SK-N-SH (cell line): ENCODE measurements around the gene OR56A5. TPM values are rescaled to one million over a fixed set of nuclear protein-coding genes. Genes with fewer than 3 reads are reported as not detected.

ENCODE experiments used
- CTCF ChIA-PET: fragments of 300-600, 350-600 bp; formaldehyde crosslinking; extraction: SDS; loops from one replicate; lab custom pipeline; 2021; lab: Yijun Ruan, JAX
- POLR2A ChIA-PET: fragments of 350-600 bp; sonication (Branson Sonifier 250); formaldehyde crosslinking; extraction: SDS; loops from one replicate; lab custom pipeline; 2020; ENCODE audit warnings: antibody characterized with exemption, inconsistent platforms; lab: Yijun Ruan, JAX
- DNase-seq: peaks from one replicate; pipeline ENCODE4 v3.0.0; 2012
- H2AFZ ChIP-seq: fragments of 200-600 bp; sonication (generic); 2 replicates; pipeline ENCODE4 v1.8.1; 2016; ENCODE audit warnings: antibody characterized with exemption, mild to moderate bottlenecking, low read depth
- H3F3A ChIP-seq: fragments of 200-600 bp; sonication (generic); replicated peaks from 2 replicates; pipeline ENCODE3; 2016; ENCODE audit warnings: antibody characterized with exemption, mild to moderate bottlenecking; ENCODE audit not compliant: insufficient read depth
- H3K27ac ChIP-seq, 2 experiments: fragments of 200-500 bp in 1 of 2; fragments of 200-600 bp in 1 of 2; sonication (Bioruptor generic) in 1 of 2; sonication (generic), shearing (Covaris generic) in 1 of 2; 2 replicates each; pipeline versions ENCODE4 v1.5.1 to v1.6.1; 2014 to 2016; ENCODE audit warnings: low read depth in 2 of 2, inconsistent platforms in 1 of 2, low read length in 1 of 2, mild to moderate bottlenecking in 1 of 2, mixed read lengths in 1 of 2
- H3K27me3 ChIP-seq: fragments of 200-600 bp; sonication (generic), shearing (Covaris generic); 2 replicates; pipeline ENCODE4 v1.6.1; 2016; ENCODE audit warnings: mixed run types; ENCODE audit not compliant: insufficient read depth
- H3K36me3 ChIP-seq, 2 experiments: fragments of 200-500 bp in 1 of 2; fragments of 200-600 bp in 1 of 2; sonication (Bioruptor generic) in 1 of 2; sonication (generic) in 1 of 2; replicated peaks in 1 of 2; 2 replicates each; pipeline versions ENCODE3 to v1.5.1; 2014 to 2016; ENCODE audit warnings: low read length in 1 of 2, mild to moderate bottlenecking in 1 of 2; ENCODE audit not compliant: insufficient read depth in 2 of 2, control insufficient read depth in 1 of 2
- H3K4me1 ChIP-seq, 2 experiments: fragments of 200-500 bp in 1 of 2; fragments of 200-600 bp in 1 of 2; sonication (Bioruptor generic) in 1 of 2; sonication (generic), shearing (Covaris generic) in 1 of 2; 2 replicates each; pipeline versions ENCODE4 v1.5.1 to v1.6.1; 2014 to 2016; ENCODE audit warnings: low read depth in 1 of 2, low read length in 1 of 2, mixed run types in 1 of 2; ENCODE audit not compliant: insufficient read depth in 2 of 2, control insufficient read depth in 1 of 2
- H3K4me2 ChIP-seq: fragments of 200-600 bp; sonication (generic), shearing (Covaris generic); 2 replicates; pipeline ENCODE4 v1.6.1; 2017; ENCODE audit warnings: mixed run types
- H3K4me3 ChIP-seq, 2 experiments: fragments of 200-500 bp in 1 of 2; fragments of 200-600 bp in 1 of 2; sonication (Bioruptor generic) in 1 of 2; sonication (generic), shearing (Covaris generic) in 1 of 2; 2 replicates each; pipeline versions ENCODE4 v1.5.1 to v1.8.1; 2014 to 2016; ENCODE audit warnings: low read depth in 2 of 2, inconsistent platforms in 1 of 2, low read length in 1 of 2, mild to moderate bottlenecking in 1 of 2, mixed read lengths in 1 of 2, moderate library complexity in 1 of 2
- H3K79me2 ChIP-seq: fragments of 200-600 bp; sonication (generic); 2 replicates; pipeline ENCODE4 v1.8.1; 2017; ENCODE audit warnings: mild to moderate bottlenecking; ENCODE audit not compliant: insufficient read depth
- H3K9ac ChIP-seq: fragments of 200-600 bp; sonication (generic); 2 replicates; pipeline ENCODE4 v1.6.1; 2017; ENCODE audit warnings: mixed run types
- H3K9me2 ChIP-seq: fragments of 200-600 bp; sonication (generic); 2 replicates; pipeline ENCODE4 v1.6.1; 2017; ENCODE audit warnings: mixed run types
- H3K9me3 ChIP-seq: fragments of 200-600 bp; sonication (generic); 2 replicates; pipeline ENCODE4 v1.6.1; 2017; ENCODE audit warnings: mixed run types, mild to moderate bottlenecking, moderate library complexity
- H4K20me1 ChIP-seq: fragments of 200-600 bp; sonication (generic); 2 replicates; pipeline ENCODE4 v1.6.1; 2017; ENCODE audit warnings: mild to moderate bottlenecking, mixed run types; ENCODE audit not compliant: insufficient read depth
- CHD2 ChIP-seq: fragments of 150-350 bp; IDR thresholded peaks from 2 replicates; pipeline ENCODE4 v1.6.1; 2018; ENCODE audit warnings: low read length; ENCODE audit not compliant: partially characterized antibody
- ELF1 ChIP-seq: IDR thresholded peaks from 2 replicates; pipeline ENCODE4 v1.4.0; 2012
- EP300 ChIP-seq, 2 experiments: IDR thresholded peaks; 2 replicates each; pipeline versions ENCODE4 v1.4.0 to v1.6.1; 2012; ENCODE audit warnings: borderline replicate concordance in 1 of 2, low read depth in 1 of 2, low read length in 1 of 2
- FOXJ3 ChIP-seq: sonication (generic); formaldehyde crosslinking; IDR thresholded peaks from 2 replicates; pipeline ENCODE4 v1.5.1; 2020; ENCODE audit warnings: mild to moderate bottlenecking, missing genetic modification reagents
- MEF2A ChIP-seq: IDR thresholded peaks from 2 replicates; pipeline ENCODE4 v1.4.0; 2012; ENCODE audit warnings: low read depth, borderline replicate concordance
- NFIC ChIP-seq: IDR thresholded peaks from 2 replicates; pipeline ENCODE4 v1.4.0; 2012; ENCODE audit warnings: borderline replicate concordance
- NRF1 ChIP-seq: IDR thresholded peaks from 2 replicates; pipeline ENCODE4 v1.6.1; 2012; ENCODE audit warnings: low read depth, mild to moderate bottlenecking, low read length
- POLR2AphosphoS5 ChIP-seq: IDR thresholded peaks from 2 replicates; pipeline ENCODE4 v1.6.1; 2012; ENCODE audit warnings: low read depth, low read length
- RCOR1 ChIP-seq: fragments of 150-350 bp; IDR thresholded peaks from 2 replicates; pipeline ENCODE4 v1.6.1; 2017; ENCODE audit warnings: antibody characterized with exemption, low read length
- RFX5 ChIP-seq: IDR thresholded peaks from 2 replicates; pipeline ENCODE4 v1.6.1; 2012; ENCODE audit warnings: mild to moderate bottlenecking, improper control_type of control experiment, low read length
- RXRA ChIP-seq: IDR thresholded peaks from 2 replicates; pipeline ENCODE4 v1.4.0; 2012; ENCODE audit warnings: low read depth, mild to moderate bottlenecking, borderline replicate concordance
- SIN3A ChIP-seq: IDR thresholded peaks from 2 replicates; pipeline ENCODE4 v1.6.1; 2012; ENCODE audit warnings: low read depth, mild to moderate bottlenecking, low read length, moderate library complexity, borderline replicate concordance
- SMC3 ChIP-seq: IDR thresholded peaks from 2 replicates; pipeline ENCODE4 v1.6.1; 2012; ENCODE audit warnings: low read depth, low read length, improper control_type of control experiment
- TAF1 ChIP-seq: IDR thresholded peaks from 2 replicates; pipeline ENCODE4 v1.6.1; 2012; ENCODE audit warnings: low read depth, mild to moderate bottlenecking, low read length, moderate library complexity, borderline replicate concordance
- USF2 ChIP-seq: fragments of 150-350 bp; IDR thresholded peaks from 2 replicates; pipeline ENCODE4 v1.6.1; 2017; ENCODE audit warnings: antibody characterized with exemption, low read length, low read depth, borderline replicate concordance
- YY1 ChIP-seq: IDR thresholded peaks from 2 replicates; pipeline ENCODE4 v1.4.0; 2012; ENCODE audit warnings: low read depth, mild to moderate bottlenecking
- WGBS: methylation state at CpG from one replicate; pipeline ENCODE4 v1.1.6; 2017; ENCODE audit warnings: low lambda C conversion rate; 5-methylcytosine and 5-hydroxymethylcytosine counted together
- polyA plus RNA-seq, 3 experiments: library from polyadenylated mRNA; depleted of rRNA; stranded (reverse); fragments of >200 nt; gene quantifications; 2 replicates each; pipeline ENCODE4 v1.2.3, GENCODE V29; 2012
- TF ChIP-seq, protein P1 (sequence below): IDR thresholded peaks from 2 replicates; pipeline ENCODE4 v1.4.0; 2012; ENCODE audit warnings: low read depth, borderline replicate concordance
- TF ChIP-seq, protein P2 (sequence below): IDR thresholded peaks from 2 replicates; pipeline ENCODE4; 2012
- TF ChIP-seq, protein P3 (sequence below): IDR thresholded peaks from 2 replicates; pipeline ENCODE4 v1.6.1; 2012; ENCODE audit warnings: mild to moderate bottlenecking, low read depth, low read length, moderate library complexity
- TF ChIP-seq, protein P4 (sequence below): fragments of 150-350 bp; IDR thresholded peaks from 2 replicates; pipeline ENCODE4 v1.6.1; 2016; ENCODE audit warnings: mild to moderate bottlenecking, low read depth, low read length

Gene OR56A5
- polyA plus RNA-seq, 1 of the 3 experiments (the other 2 are of a cell fraction): not detected

DNA sequence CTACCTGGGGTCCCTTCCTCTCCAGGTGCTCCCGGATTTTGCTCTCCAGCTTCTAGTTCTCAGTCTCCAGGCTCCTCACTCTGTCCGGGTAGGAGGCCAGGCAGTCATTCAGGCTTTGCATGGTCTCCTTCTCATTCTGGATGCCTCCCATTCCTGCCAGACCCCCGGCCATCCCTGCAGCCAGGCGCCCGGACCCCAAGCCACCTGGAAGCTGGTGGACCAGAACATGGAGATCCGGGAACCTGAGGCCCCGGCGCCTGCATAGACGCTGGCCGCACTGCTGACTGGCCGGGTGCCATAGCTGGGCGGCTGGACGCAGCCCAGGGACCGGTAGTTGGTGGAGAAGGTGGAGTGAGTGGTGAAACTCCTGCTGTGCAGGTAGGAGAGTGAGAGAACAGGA is 26.5 kb upstream of the OR56A5 start:
- no peak overlapping the region for H3K9ac ChIP-seq
- ChIA-PET POLR2A (no interaction called here), CTCF (interaction anchor here (1.7 to 1.8 kb wide), 2 partner anchors 359 to 368 kb away, joined by 5 to 7 read pairs; no protein-coding TSS in a partner anchor)
- no peak overlapping the region for H3K27ac ChIP-seq
- no peaks in the 10 kb centered on the region for H3K9me3 ChIP-seq
- no peak overlapping the region for H3K4me3 ChIP-seq
- no peaks in the 10 kb centered on the region for H4K20me1 ChIP-seq
- no peak overlapping the region for H3K4me2 ChIP-seq
- no peaks in the 10 kb centered on the region for H3K79me2 ChIP-seq
- no peak for DNase-seq
- WGBS: 6% methylated on average over 5 of the region's 14 CpGs
- no peak overlapping the region for H2AFZ ChIP-seq
- H3K9me2 ChIP-seq: no peaks in the 10 kb centered on the region
- no peaks in the 10 kb centered on the region for H3K36me3 ChIP-seq
- no peaks in the 10 kb centered on the region for H3K27me3 ChIP-seq
- no peaks in the 10 kb centered on the region for H3K4me1 ChIP-seq
- H3F3A ChIP-seq: no peaks in the 10 kb centered on the region
- no peak for TF ChIP-seq NRF1
- no peak for TF ChIP-seq NFIC
- TF ChIP-seq ELF1: no peak
- no peak for TF ChIP-seq FOXJ3
- TF ChIP-seq YY1: no peak
- no peak for TF ChIP-seq MEF2A
- no peak for TF ChIP-seq TAF1
- TF ChIP-seq POLR2AphosphoS5: no peak
- no peak for TF ChIP-seq USF2
- TF ChIP-seq SMC3: no peak
- TF ChIP-seq, protein P1, sequence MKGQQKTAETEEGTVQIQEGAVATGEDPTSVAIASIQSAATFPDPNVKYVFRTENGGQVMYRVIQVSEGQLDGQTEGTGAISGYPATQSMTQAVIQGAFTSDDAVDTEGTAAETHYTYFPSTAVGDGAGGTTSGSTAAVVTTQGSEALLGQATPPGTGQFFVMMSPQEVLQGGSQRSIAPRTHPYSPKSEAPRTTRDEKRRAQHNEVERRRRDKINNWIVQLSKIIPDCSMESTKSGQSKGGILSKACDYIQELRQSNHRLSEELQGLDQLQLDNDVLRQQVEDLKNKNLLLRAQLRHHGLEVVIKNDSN: no peak
- TF ChIP-seq RFX5: no peak
- no peak for TF ChIP-seq EP300 (IDR thresholded peaks at IDR 0.05; ENCODE audit: borderline replicate concordance in 1 of 2, low read depth in 1 of 2, low read length in 1 of 2)
- no peak for TF ChIP-seq SIN3A
- no peak for TF ChIP-seq CHD2
- no peak for TF ChIP-seq RCOR1
- TF ChIP-seq, protein P2, sequence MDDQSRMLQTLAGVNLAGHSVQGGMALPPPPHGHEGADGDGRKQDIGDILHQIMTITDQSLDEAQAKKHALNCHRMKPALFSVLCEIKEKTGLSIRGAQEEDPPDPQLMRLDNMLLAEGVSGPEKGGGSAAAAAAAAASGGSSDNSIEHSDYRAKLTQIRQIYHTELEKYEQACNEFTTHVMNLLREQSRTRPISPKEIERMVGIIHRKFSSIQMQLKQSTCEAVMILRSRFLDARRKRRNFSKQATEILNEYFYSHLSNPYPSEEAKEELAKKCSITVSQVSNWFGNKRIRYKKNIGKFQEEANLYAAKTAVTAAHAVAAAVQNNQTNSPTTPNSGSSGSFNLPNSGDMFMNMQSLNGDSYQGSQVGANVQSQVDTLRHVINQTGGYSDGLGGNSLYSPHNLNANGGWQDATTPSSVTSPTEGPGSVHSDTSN: no peak
- TF ChIP-seq, protein P3, sequence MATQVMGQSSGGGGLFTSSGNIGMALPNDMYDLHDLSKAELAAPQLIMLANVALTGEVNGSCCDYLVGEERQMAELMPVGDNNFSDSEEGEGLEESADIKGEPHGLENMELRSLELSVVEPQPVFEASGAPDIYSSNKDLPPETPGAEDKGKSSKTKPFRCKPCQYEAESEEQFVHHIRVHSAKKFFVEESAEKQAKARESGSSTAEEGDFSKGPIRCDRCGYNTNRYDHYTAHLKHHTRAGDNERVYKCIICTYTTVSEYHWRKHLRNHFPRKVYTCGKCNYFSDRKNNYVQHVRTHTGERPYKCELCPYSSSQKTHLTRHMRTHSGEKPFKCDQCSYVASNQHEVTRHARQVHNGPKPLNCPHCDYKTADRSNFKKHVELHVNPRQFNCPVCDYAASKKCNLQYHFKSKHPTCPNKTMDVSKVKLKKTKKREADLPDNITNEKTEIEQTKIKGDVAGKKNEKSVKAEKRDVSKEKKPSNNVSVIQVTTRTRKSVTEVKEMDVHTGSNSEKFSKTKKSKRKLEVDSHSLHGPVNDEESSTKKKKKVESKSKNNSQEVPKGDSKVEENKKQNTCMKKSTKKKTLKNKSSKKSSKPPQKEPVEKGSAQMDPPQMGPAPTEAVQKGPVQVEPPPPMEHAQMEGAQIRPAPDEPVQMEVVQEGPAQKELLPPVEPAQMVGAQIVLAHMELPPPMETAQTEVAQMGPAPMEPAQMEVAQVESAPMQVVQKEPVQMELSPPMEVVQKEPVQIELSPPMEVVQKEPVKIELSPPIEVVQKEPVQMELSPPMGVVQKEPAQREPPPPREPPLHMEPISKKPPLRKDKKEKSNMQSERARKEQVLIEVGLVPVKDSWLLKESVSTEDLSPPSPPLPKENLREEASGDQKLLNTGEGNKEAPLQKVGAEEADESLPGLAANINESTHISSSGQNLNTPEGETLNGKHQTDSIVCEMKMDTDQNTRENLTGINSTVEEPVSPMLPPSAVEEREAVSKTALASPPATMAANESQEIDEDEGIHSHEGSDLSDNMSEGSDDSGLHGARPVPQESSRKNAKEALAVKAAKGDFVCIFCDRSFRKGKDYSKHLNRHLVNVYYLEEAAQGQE: no peak
- TF ChIP-seq RXRA: no peak
- TF ChIP-seq, protein P4, sequence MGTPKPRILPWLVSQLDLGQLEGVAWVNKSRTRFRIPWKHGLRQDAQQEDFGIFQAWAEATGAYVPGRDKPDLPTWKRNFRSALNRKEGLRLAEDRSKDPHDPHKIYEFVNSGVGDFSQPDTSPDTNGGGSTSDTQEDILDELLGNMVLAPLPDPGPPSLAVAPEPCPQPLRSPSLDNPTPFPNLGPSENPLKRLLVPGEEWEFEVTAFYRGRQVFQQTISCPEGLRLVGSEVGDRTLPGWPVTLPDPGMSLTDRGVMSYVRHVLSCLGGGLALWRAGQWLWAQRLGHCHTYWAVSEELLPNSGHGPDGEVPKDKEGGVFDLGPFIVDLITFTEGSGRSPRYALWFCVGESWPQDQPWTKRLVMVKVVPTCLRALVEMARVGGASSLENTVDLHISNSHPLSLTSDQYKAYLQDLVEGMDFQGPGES: no peak
- TF ChIP-seq, all 33 proteins: peak for 0
